Left cardiac atrium (tissue), 4 donors: ENCODE results near the gene THADA. TPM values are rescaled to one million over a fixed set of nuclear protein-coding genes. Genes with fewer than 3 reads are reported as not detected.
A peak's percentile ranks its signal among the peaks of the same experiment; 100 is the strongest.
"Not testable (repeated sequence)": the region's sequence is repeated elsewhere in the genome, so short reads cannot be mapped to it uniquely, and the experiment has no call there.

ENCODE experiments used
- ATAC-seq, 2 donors: fragments of 200-7000 bp; cut with Tn5 transposase; one replicate each; pipeline ENCODE4 v1.9.1; 2020; ENCODE audit warnings: mild to moderate bottlenecking in 2 of 2, moderate library complexity in 2 of 2
- DNase-seq: peaks from one replicate; pipeline ENCODE4 v3.0.0-alpha.2; 2020
- intact Hi-C, 2 donors: fragments of 100-400 bp; cut with DNase I; formaldehyde crosslinking; loops; one replicate each; pipeline versions ENCODE4 v1.14.1 to v1.15.1; 2022 to 2023
- total RNA-seq, 2 donors: library from RNA; stranded (reverse); fragmentation: NEBNext Ultra II Directional; extraction: Animal tissue kit (Norgen Biotek cat#: 25700); gene quantifications; one replicate each; pipeline ENCODE4 v1.2.1, GENCODE V29; 2021
- donor health status: DM: no; HTN: yes; CAD: no.
- donor health status: DM: no; HTN: yes; CAD: no; lungs with severe emphysema.
- donor health status: DM: yes; HTN: yes; CAD: no.
- donor health status: Dilated cardiomyopathy.

The THADA gene
- total RNA-seq, 2 donors from 2014 or later, result 19.2 to 21.5 TPM

DNA sequence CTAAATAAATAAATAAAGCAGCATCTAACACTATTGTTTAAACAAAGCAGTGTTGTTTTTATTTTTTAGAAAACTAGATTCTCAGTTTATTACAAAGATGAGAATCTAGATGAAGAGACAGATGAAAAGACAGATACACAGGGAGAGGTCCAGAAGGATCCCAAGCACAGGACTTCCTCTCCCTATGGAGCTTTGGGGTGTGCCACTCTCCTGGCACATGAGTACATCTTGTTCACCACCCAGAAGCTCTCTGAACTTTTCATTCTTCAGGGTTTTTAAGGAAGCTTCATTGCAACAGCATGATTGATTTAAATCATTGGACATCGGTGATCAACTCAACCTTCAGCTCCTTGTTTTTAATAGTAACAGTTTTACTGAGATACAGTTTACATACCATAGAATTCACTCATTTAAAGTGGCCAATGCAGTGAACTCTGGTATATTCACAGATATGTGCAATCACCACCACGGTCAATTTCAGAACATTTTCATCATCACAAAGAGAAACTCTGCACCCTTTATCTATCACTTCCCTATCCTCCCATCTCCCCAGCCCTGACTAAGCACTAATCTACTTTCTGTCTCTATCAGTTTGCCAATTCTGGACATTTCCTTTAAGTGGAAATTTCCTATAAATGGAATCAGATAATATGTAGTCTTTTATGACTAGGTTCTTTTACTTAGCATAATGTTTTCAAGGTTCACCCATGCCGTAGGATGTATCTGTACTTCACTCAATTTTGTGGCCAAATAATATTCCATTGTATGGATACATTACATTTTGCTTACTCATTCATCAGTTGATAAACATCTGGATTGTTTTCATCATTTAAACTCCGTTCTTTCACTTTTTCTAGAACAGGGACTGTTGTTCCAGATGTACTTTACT is 307.2 kb downstream of the THADA start:
- DNase-seq (no peak), ATAC-seq (no peak)
- intact Hi-C loops, result no loop called here

GRCh38 chr2:43285987-43286386 is 309.9 kb downstream of the THADA start:
- intact Hi-C loops, result no loop called here
- no peak for DNase-seq
- ATAC-seq, result peak in 1 of 2 donors; percentile 40

DNA sequence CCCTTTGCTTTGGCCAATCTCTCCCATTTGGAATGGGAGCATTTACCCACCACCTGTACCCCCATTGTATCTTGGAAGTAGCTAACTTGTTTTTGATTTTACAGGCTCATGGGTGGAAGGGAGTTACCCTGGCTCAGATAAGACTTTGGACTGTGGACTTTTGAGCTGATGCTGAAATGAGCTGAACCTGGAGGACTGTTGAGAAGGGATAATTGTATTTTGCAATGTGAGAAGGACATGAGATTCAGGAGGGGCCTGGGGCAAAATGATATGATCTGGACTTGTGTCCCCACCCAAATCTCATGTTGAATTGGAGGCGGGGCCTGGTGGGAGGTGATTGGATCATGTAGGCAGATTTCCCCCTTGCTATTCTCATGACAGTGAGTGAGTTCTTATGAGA is 310.9 kb downstream of the THADA start:
- DNase-seq (no peak), ATAC-seq (no peak)
- intact Hi-C loops, result no loop called here

GRCh38 chr2:43284347-43284746 is 311.5 kb downstream of the THADA start:
- ATAC-seq, DNase-seq, intact Hi-C loops: not testable (repeated sequence)

- no peak for ATAC-seq
- no peak for DNase-seq
- intact Hi-C loops, result no loop called here
Observed at GRCh38 chr2:43280994-43281393, 314.8 kb downstream of the THADA start.

- DNase-seq (no peak), ATAC-seq (no peak)
- intact Hi-C loops, result no loop called here
Observed at GRCh38 chr2:43279317-43279840, 316.5 kb downstream of the THADA start.

DNA sequence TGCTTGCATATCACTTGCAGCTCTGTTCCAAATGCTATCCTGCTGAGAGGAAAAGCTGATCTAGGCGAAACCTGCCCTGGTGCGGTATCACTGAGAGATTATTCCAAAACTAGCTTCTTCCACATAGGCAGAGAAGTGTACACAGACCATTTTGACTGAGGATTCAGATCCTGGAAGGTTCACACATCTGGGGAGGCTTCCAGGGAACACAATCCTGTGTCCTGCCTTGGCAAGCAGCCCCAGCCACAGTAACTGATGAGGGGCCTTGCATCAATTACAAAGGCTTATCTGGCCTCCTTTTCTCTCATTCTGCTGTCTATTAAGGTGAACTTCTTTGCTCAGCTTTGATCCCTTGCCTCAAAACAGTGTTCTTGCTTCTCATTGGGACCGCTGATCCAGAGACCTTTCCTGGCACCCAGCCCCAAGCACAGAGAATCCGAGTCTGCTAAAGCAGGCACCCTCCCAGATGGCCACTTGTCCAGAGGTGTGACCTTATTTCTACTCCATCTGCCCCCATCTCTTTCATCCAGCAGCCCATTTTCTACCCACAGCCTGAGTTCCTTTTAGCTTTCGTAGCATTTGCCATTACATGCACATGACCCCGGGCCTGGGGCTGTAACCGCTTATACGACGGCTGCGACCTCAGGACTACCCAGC is 317.1 kb downstream of the THADA start:
- ATAC-seq (no peak), DNase-seq (no peak)

DNA sequence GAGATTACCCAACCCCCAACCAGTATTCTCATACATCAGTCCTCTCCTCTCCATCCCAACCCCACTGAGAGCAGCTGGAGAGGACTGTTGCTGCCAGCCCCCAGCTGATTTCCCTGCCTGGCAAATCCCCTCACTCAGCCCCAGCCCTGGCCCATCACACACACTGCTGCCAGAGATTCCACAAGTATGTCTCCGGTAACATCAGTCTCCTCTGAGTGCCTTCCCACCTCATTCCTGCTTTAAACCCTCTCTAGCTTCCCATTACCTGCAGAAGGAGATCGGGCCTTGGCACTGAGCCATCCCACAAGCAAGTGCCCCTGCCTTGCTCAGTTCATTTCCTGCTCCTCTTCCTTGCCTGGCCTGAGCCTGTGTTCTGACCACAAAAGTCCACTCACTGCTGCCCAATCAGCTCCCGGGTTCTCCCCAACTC is 318.9 kb downstream of the THADA start:
- DNase-seq, result no peak
- intact Hi-C loops, result no loop called here
- ATAC-seq, result peak; percentile 33 to 39

More for the DNA sequence above, 317.1 kb downstream of the THADA start:
- intact Hi-C loops, result no loop called here

GRCh38 chr2:43276266-43276941 is 319.4 kb downstream of the THADA start:
- intact Hi-C loops, result no loop called here
- no peak for DNase-seq
- peak; percentile 10 to 48 for ATAC-seq

DNA sequence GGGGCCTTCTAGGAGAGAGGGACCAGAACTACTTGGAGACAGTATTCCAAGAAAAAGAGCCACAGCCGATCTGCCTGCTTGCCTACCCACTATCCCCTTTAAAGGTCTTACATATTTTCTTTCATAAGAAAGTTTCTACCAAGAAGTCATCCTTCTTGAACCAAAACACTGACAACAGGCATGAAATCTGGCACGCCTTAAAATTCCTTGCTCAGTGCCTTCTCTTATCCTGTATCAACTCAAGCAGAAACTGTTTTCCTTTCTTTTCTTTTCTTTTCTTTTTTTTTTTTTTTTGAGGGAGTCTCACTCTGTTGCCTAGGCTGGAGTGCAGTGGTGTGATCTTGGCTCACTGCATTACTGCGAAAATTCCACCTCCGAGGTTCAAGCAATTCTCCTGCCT is 321.1 kb downstream of the THADA start:
- no peak for ATAC-seq
- intact Hi-C loops, result no loop called here
- no peak for DNase-seq

GRCh38 chr2:43274055-43274454 is 321.8 kb downstream of the THADA start:
- intact Hi-C loops, result no loop called here
- ATAC-seq, result no peak
- no peak for DNase-seq

DNA sequence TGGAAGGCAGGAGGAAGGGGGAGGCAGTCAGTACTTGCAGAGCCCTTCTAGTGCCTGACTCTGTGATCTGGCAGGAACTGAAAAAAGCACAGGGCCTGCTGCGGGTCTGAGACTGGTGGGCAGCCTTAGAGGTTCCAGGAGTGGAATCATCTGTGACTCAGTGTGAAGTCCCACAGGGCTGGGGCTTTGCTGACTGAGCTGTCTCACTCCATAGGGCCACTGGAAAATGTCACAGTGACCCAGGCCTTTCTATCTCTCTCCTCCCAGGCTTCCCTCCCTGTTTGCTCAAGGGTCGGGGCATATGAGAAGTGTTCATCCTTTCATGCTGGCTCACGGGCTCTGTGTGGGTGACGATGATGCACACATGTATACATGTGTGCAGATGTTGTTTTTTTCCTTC is 322.3 kb downstream of the THADA start:
- intact Hi-C loops, result no loop called here
- DNase-seq, result no peak
- peak in 1 of 2 donors; percentile 25 for ATAC-seq

DNA sequence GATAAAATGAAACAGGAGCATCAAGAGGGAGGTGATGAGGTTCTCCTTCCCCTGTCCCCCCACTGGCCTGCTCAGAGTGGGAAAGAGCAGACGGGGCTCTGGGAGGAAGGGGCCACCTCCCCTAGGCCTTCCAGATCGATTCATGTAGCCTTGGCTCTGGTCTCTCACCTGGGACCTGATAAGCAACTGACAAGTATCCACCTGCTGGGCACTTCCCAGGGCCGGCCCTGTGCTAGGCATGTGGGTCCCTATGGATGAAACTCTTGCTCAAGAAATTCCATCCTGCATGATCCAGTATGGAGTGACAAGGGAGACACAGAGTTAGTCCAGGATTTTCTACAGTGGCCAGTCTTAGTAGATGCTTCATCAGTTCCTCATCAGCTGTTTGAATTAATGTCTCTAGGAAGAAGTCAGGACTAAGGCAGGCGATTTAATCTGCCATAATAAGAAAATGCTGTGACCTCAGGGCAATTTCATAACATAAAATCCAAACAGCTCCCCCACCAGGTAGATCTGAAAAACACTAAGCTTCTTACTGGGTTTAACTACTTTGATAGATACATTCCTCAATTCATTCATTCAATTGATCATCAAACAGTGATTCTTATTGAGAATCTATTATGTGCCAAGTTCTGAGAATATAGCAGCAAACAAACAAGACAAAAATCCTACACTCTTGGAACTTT is 324.8 kb downstream of the THADA start:
- ATAC-seq (no peak), DNase-seq (no peak)
- intact Hi-C loops, result no loop called here

DNA sequence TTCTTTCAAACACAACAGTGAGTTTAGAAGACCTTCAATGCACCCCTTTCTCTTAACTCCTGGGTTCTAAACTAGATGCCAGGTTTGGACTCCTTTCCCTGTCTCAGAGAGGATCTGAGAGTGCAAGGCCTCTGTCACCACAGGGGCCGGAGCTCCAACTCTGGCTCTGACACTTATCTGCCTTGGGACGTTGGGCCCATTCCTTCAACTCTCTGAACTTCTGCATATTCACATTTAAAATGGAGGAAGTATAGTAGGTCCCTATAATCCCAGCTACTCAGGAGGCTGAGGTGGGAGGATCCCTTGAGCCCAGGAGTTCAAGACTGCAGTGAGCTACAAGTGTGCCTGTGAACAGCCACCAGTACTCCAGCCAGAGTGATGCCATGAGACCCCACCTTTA is 325.4 kb downstream of the THADA start:
- no peak for DNase-seq
- intact Hi-C loops, result no loop called here
- ATAC-seq, result no peak

DNA sequence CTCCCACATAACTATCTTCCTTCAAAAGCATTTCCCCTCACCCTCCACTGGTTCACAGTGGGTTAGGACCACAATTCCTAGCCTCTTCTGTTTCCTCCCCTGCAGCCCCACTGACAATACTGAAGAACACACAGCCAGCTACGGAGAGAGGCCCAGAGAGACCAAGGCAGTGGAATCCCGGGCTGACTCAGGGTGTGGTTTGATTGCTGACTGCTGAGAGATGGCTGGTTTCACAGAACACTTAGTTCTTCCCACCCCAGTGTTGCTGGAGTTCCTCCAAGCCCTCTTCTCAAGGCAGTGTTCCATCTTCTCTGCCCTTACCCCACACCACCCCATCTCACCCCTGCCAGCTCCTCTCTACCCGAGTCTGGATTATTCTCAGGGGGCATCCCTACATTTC is 326.1 kb downstream of the THADA start:
- intact Hi-C loops, result loop anchor here in 1 of 2 donors (5.0 kb wide), 1 partner anchor 63 kb away; no protein-coding TSS in a partner anchor
- ATAC-seq, result peak; percentile 79 to 87
- DNase-seq, result peak; percentile 83

- intact Hi-C loops, result loop anchor here in 1 of 2 donors (5.0 kb wide), 1 partner anchor 63 kb away; no protein-coding TSS in a partner anchor
- ATAC-seq (peak; percentile 73 to 91), DNase-seq (peak; percentile 93)
Observed at GRCh38 chr2:43269074-43269572, 326.7 kb downstream of the THADA start.

DNA sequence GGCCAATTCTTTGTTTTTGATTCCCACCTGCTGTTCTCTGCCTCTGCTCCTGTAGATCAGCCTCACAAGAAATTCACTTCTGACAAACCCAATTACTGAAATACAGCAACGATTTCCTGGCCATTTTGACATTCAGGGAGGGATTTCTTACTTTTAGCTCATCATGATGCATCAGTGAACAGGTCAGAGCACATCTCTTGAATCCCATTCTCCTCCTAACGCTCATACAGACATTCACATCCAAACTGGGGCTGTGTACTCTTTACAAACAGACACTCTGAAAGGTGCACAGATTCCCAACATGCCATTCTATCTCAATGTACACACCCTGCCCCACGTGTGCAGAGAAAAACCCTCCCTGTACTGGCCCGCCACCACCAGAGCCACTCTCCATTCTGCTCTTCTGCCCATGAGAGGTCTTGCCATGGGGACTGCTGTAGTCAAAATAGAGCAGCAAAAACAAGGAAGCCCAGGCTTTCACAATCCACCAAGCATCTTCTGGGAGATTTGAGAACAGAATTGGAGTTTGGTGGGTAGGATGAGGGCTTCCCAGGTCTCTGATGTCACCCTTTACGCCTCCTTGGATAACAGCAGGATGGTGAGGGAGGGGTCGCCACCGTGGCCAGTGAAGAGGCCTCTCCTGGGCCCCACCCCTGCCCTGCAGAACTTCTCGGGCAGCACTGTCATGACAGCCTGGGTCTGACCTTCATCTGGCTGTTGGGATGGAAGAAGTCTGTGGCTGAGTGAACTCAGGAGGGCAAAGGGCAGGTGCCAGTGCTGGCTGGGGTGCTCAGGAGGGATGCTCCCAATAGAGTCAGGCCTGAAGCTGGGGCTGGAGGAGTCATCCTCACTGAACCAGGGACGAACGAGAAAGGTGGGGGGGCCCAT is 327.5 kb downstream of the THADA start:
- intact Hi-C loops, result loop anchor here in 1 of 2 donors (5.0 kb wide), 1 partner anchor 64 kb away; no protein-coding TSS in a partner anchor
- ATAC-seq, result peak in 1 of 2 donors; percentile 0
- peak; percentile 29 for DNase-seq

DNA sequence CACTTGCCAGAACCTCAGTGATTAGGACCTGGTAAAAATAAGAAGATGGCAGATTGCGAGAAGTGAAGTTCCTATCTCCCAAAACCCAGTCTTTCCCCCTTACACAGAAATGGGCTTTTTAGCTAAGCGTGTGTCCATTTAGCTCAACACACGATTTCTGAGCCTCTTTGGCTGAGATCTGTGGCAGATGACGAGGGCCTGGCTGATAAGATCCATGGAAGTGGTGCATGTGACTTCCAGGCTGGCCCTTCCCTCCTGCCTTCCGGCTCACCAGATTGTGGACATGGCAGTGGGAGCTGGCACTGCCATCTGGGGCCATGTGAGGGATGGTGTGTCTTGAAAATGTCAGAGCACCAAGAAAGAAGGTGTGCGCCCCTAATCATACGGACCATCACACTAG is 328.5 kb downstream of the THADA start:
- intact Hi-C loops, result loop anchor here in 1 of 2 donors (5.0 kb wide), 1 partner anchor 65 kb away; no protein-coding TSS in a partner anchor
- ATAC-seq (no peak), DNase-seq (peak; percentile 58)
